HepG2 (cell line): ENCODE measurements around the gene IL3. TPM values are rescaled to one million over a fixed set of nuclear protein-coding genes. Genes with fewer than 3 reads are reported as not detected.

Source experiments
- ATAC-seq: fragments of 200-7000 bp; cut with Tn5 transposase; 3 replicates; pipeline ENCODE4 v1.9.1; 2020; ENCODE audit warnings: mild to moderate bottlenecking, moderate library complexity
- BruUV-seq: library from RNA; stranded (reverse); fragments of 400-500 nt; replicated peaks from 2 replicates; lab custom pipeline; 2021; lab: Mats Ljungman, UMichigan
- CTCF ChIA-PET: fragments of 300-600 bp; formaldehyde crosslinking; extraction: SDS; loops from one replicate; lab custom pipeline; 2021; ENCODE audit warnings: low total read pairs, inconsistent platforms, low intra/inter-chr PET ratio; lab: Yijun Ruan, JAX
- POLR2A ChIA-PET: fragments of 350-600 bp; sonication (Branson Sonifier 250); formaldehyde crosslinking; loops from one replicate; lab custom pipeline; 2020; ENCODE audit warnings: antibody characterized with exemption, inconsistent platforms; lab: Yijun Ruan, JAX
- DNase-seq: peaks from one replicate; pipeline ENCODE4 v3.0.0-alpha.2; 2015; ENCODE audit warnings: low spot score
- FAIRE-seq: peaks from 3 replicates; lab custom pipeline; 2011; peaks lifted over from hg19 to GRCh38; lab: Jason Lieb, UNC
- H2AFZ ChIP-seq: one replicate; pipeline ENCODE4 v1.6.1; 2011; ENCODE audit warnings: low read length, inconsistent platforms
- H3K27ac ChIP-seq: fragments of 300-600 bp; 3 replicates; pipeline ENCODE4 v1.8.0; 2011; ENCODE audit warnings: mixed run types, mild to moderate bottlenecking, mixed read lengths, low read length, inconsistent platforms; ENCODE audit not compliant: insufficient read depth; ENCODE audit errors: extremely low read length
- H3K27me3 ChIP-seq, 2 experiments: fragments of 200-600 bp in 1 of 2; 2 replicates in 1 of 2; 3 replicates in 1 of 2; pipeline versions ENCODE4 v1.6.0 to v1.8.0; 2011; ENCODE audit warnings: low read length in 2 of 2, mild to moderate bottlenecking in 2 of 2, moderate library complexity in 2 of 2, inconsistent platforms in 1 of 2; ENCODE audit not compliant: insufficient read depth in 2 of 2, control insufficient read depth in 1 of 2
- H3K36me3 ChIP-seq, 2 experiments: fragments of 200-600 bp in 1 of 2; replicated peaks in 1 of 2; 2 replicates in 1 of 2; 3 replicates in 1 of 2; pipeline versions ENCODE4 v1.5.1 to v1.8.0; 2011; ENCODE audit warnings: low read length in 2 of 2, inconsistent platforms in 1 of 2; ENCODE audit not compliant: insufficient read depth in 2 of 2, control insufficient read depth in 1 of 2
- H3K4me1 ChIP-seq: 2 replicates; pipeline ENCODE4 v1.5.1; 2012; ENCODE audit warnings: low read length, inconsistent platforms; ENCODE audit not compliant: insufficient read depth
- H3K4me2 ChIP-seq: 2 replicates; pipeline ENCODE4 v1.6.0; 2011; ENCODE audit warnings: low read depth, low read length, inconsistent platforms
- H3K4me3 ChIP-seq, 3 experiments: fragments of 200-600 bp in 1 of 3; sonication (generic), shearing (Covaris generic) in 1 of 3; replicated peaks in 1 of 3; 2 replicates each; pipeline ENCODE4 v1.5.1; 2011 to 2016; ENCODE audit warnings: low read length in 3 of 3, inconsistent platforms in 2 of 3, low read depth in 2 of 3, mild to moderate bottlenecking in 2 of 3, control low read depth in 1 of 3, mixed read lengths in 1 of 3; ENCODE audit not compliant: insufficient read depth in 1 of 3
- H3K79me2 ChIP-seq: one replicate; pipeline ENCODE4 v1.6.1; 2011; ENCODE audit warnings: low read length, inconsistent platforms; ENCODE audit not compliant: insufficient read depth
- H3K9ac ChIP-seq: 2 replicates; pipeline ENCODE4 v1.6.0; 2011; ENCODE audit warnings: mild to moderate bottlenecking, low read depth, low read length, inconsistent platforms; ENCODE audit not compliant: insufficient read depth
- H3K9me3 ChIP-seq: 2 replicates; pipeline ENCODE4 v1.5.1; 2012; ENCODE audit warnings: mild to moderate bottlenecking, low read length
- H4K20me1 ChIP-seq: 2 replicates; pipeline ENCODE4 v1.6.0; 2011; ENCODE audit warnings: inconsistent platforms, mild to moderate bottlenecking, low read length, moderate library complexity; ENCODE audit not compliant: insufficient read depth
- ATF7-NPFF ChIP-seq: sonication (generic); formaldehyde crosslinking; IDR thresholded peaks from 2 replicates; pipeline ENCODE4 v1.8.1; 2023; ENCODE audit warnings: mild to moderate bottlenecking, low read depth, missing genetic modification reagents, moderate library complexity
- CENPX ChIP-seq: sonication (generic); formaldehyde crosslinking; IDR thresholded peaks from 2 replicates; pipeline ENCODE4 v1.9.0; 2021; ENCODE audit warnings: mild to moderate bottlenecking, missing genetic modification reagents, moderate library complexity
- CSRNP1 ChIP-seq: sonication (generic); formaldehyde crosslinking; IDR thresholded peaks from 2 replicates; pipeline ENCODE4 v1.8.1; 2023; ENCODE audit warnings: mild to moderate bottlenecking, missing genetic modification reagents
- CSRNP2 ChIP-seq: sonication (generic); formaldehyde crosslinking; conservative IDR thresholded peaks from 2 replicates; pipeline ENCODE4 v1.8.0; 2022; ENCODE audit warnings: low read depth, missing genetic modification reagents
- GATAD1 ChIP-seq: IDR thresholded peaks from 2 replicates; pipeline ENCODE4 v1.6.1; 2016; ENCODE audit warnings: missing genetic modification reagents, missing compliant biosample characterization
- GATAD2A ChIP-seq: IDR thresholded peaks from 2 replicates; pipeline ENCODE4 v1.6.1; 2016
- HOXD1 ChIP-seq: sonication (generic); formaldehyde crosslinking; IDR thresholded peaks from 2 replicates; pipeline ENCODE4 v1.5.0; 2020; ENCODE audit warnings: missing genetic modification reagents
- IRF2 ChIP-seq: IDR thresholded peaks from 2 replicates; pipeline ENCODE4 v1.6.1; 2018; ENCODE audit warnings: missing genetic modification reagents, missing compliant biosample characterization
- ISL2 ChIP-seq: sonication (generic); formaldehyde crosslinking; IDR thresholded peaks from 2 replicates; pipeline ENCODE4 v1.5.0; 2020; ENCODE audit warnings: missing genetic modification reagents
- KAT8 ChIP-seq: IDR thresholded peaks from 2 replicates; pipeline ENCODE4 v1.6.1; 2016; ENCODE audit warnings: missing genetic modification reagents, missing compliant biosample characterization
- NCOA1 ChIP-seq: sonication (generic); formaldehyde crosslinking; IDR thresholded peaks from 2 replicates; pipeline ENCODE4 v1.9.0; 2021; ENCODE audit warnings: missing genetic modification reagents
- SATB2 ChIP-seq: sonication (generic); formaldehyde crosslinking; IDR thresholded peaks from 2 replicates; pipeline ENCODE4 v1.5.0; 2020; ENCODE audit warnings: missing genetic modification reagents
- SNAPC4 ChIP-seq: sonication (generic); formaldehyde crosslinking; IDR thresholded peaks from 2 replicates; pipeline ENCODE4 v1.4.0; 2020; ENCODE audit warnings: mild to moderate bottlenecking, missing genetic modification reagents
- ZBTB1 ChIP-seq: sonication (generic); formaldehyde crosslinking; IDR thresholded peaks from 2 replicates; pipeline ENCODE4 v1.4.0; 2020; ENCODE audit warnings: missing genetic modification reagents, borderline replicate concordance
- ZBTB20 ChIP-seq: sonication (generic); formaldehyde crosslinking; IDR thresholded peaks from 2 replicates; pipeline ENCODE4 v1.8.1; 2023; ENCODE audit warnings: missing genetic modification reagents, low read depth, mild to moderate bottlenecking, borderline replicate concordance
- ZNF160 ChIP-seq: sonication (generic); formaldehyde crosslinking; IDR thresholded peaks from 2 replicates; pipeline ENCODE4 v1.8.0; 2022; ENCODE audit warnings: mild to moderate bottlenecking, inconsistent platforms, missing genetic modification reagents
- ZNF496 ChIP-seq: sonication (generic); formaldehyde crosslinking; IDR thresholded peaks from 2 replicates; pipeline ENCODE4 v1.8.1; 2023; ENCODE audit warnings: mild to moderate bottlenecking, moderate library complexity, missing genetic modification reagents; ENCODE audit not compliant: insufficient replicate concordance
- WGBS: methylation state at CpG from one replicate; pipeline ENCODE4 v1.1.6; 2017; ENCODE audit warnings: low lambda C conversion rate; 5-methylcytosine and 5-hydroxymethylcytosine counted together
- in situ Hi-C: cut with HindIII; loops from 2 replicates; pipeline ENCODE4 v1.10.0; 2017; ENCODE audit warnings: low pct_unique_long_range_greater_than_20kb; ENCODE audit not compliant: extremely low pct_ligation_motif_present
- intact Hi-C: fragments of 100-400 bp; cut with micrococcal nuclease; formaldehyde crosslinking; loops from one replicate; pipeline ENCODE4 v1.10.0; 2022; ENCODE audit not compliant: unreplicated experiment
- polyA plus RNA-seq, 8 experiments: library from polyadenylated mRNA; depleted of rRNA in 3 of 8; stranded (reverse) in 7 of 8; unstranded in 1 of 8; fragments of >200 nt; fragmentation: Illumina TruSeq in 4 of 8; extraction: Trizol in 4 of 8; gene quantifications; 2 replicates each; pipeline versions ENCODE4 v1.2.1 to v1.2.3, GENCODE V29; 2011 to 2016; ENCODE audit warnings: low read depth in 4 of 8, missing spikeins in 1 of 8, mixed read lengths in 1 of 8; ENCODE audit not compliant: insufficient read depth in 1 of 8
- total RNA-seq, 5 experiments: library from RNA; depleted of rRNA; stranded (reverse); fragments of >200 nt; fragmentation: Illumina TruSeq; extraction: Trizol; gene quantifications; 2 replicates each; pipeline ENCODE4 v1.2.3, GENCODE V29; 2016; ENCODE audit warnings: low read depth in 1 of 5

IL3 gene
- total and polyA plus RNA-seq, 2 of the 13 experiments (the other 11 are each of a cell fraction or from before 2014, with no cell fraction given), result not detected

- intact Hi-C loops (no loop called here), in situ Hi-C loops (loop anchor here (25.0 kb wide), 1 partner anchor 575 kb away; no protein-coding TSS in a partner anchor)
- peak; percentile 85 for ATAC-seq
- POLR2A ChIA-PET, result interaction anchor here (0.7 to 2.5 kb wide), 3 partner anchors 9 to 215 kb away, joined by 3 to 9 read pairs (median 5); partner anchors contain the start of gene FNIP1
- peaks cover 26% of the 10 kb centered on the region for H3K4me1 ChIP-seq
- no peaks in the 10 kb centered on the region for H3K9me3 ChIP-seq
- H2AFZ ChIP-seq, result no peak overlapping the region
- H3K27me3 ChIP-seq, result peaks cover 11 to 34% of the 10 kb centered on the region in 2 experiments; a peak in 3 of 5 replicates
- CTCF ChIA-PET, result no interaction called here
- DNase-seq, result peak; percentile 51
- no peaks in the 10 kb centered on the region for H3K79me2 ChIP-seq
- H4K20me1 ChIP-seq, result no peaks in the 10 kb centered on the region
- H3K9ac ChIP-seq, result no peak overlapping the region
- no peak overlapping the region; a peak in 1 of 6 replicates for H3K4me3 ChIP-seq
- peak overlapping the region; percentile 80; the same call in 1 of the 2 replicates for H3K4me2 ChIP-seq
- no peak overlapping the region for H3K27ac ChIP-seq
- no peak for FAIRE-seq
- no TSS peak for BruUV-seq
- WGBS, result 9% methylated on average over 4 of the region's 7 CpGs
- H3K36me3 ChIP-seq, result no peaks in the 10 kb centered on the region
- no peak for TF ChIP-seq CENPX (CRISPR knock-in tag)
- peak; percentile 14; the same call in 1 of the 2 replicates for TF ChIP-seq ZBTB20 (CRISPR knock-in tag)
- no peak for TF ChIP-seq NCOA1 (CRISPR knock-in tag)
- TF ChIP-seq IRF2 (CRISPR knock-in tag), result peak; percentile 79
- no peak for TF ChIP-seq ATF7-NPFF (CRISPR knock-in tag)
- TF ChIP-seq ZNF496 (CRISPR knock-in tag), result no peak
- no peak for TF ChIP-seq SNAPC4 (CRISPR knock-in tag)
- TF ChIP-seq CSRNP1, result no peak
- TF ChIP-seq CSRNP2 (CRISPR knock-in tag), result no peak
- peak; percentile 90; the same call in 1 of the 2 replicates for TF ChIP-seq SATB2
- 0 out of 2 replicates have a peak, but pooled peaks have one; percentile 34 for TF ChIP-seq KAT8
- peak; percentile 67 for TF ChIP-seq GATAD1 (CRISPR knock-in tag)
- TF ChIP-seq ZBTB1 (CRISPR knock-in tag), result 0 out of 2 replicates have a peak, but pooled peaks have one; percentile 29
- no peak for TF ChIP-seq ISL2 (CRISPR knock-in tag)
- TF ChIP-seq ZNF160 (CRISPR knock-in tag), result peak; percentile 83; the same call in 1 of the 2 replicates
- TF ChIP-seq GATAD2A (CRISPR knock-in tag), result peak; percentile 57
- TF ChIP-seq HOXD1 (CRISPR knock-in tag), result peak; percentile 60; the same call in 1 of the 2 replicates
Measured at GRCh38 chr5:132012371-132013005, 48.0 kb upstream of the IL3 start.
